H1 (cell line): ENCODE measurements around the gene UBASH3A. TPM values are rescaled to one million over a fixed set of nuclear protein-coding genes. Genes with fewer than 3 reads are reported as not detected.

Source experiments
- CTCF ChIA-PET: fragments of 300-600 bp; sonication (Branson Sonifier 250); formaldehyde crosslinking; loops from one replicate; lab custom pipeline; 2021; ENCODE audit not compliant: partially characterized antibody; lab: Charles Lee
- POLR2A ChIA-PET: fragments of 300-600 bp; sonication (Branson Sonifier 250); formaldehyde crosslinking; loops from one replicate; lab custom pipeline; 2021; ENCODE audit warnings: inconsistent platforms; ENCODE audit not compliant: partially characterized antibody; lab: Charles Lee
- DNase-seq, 2 experiments: peaks; one replicate each; pipeline versions ENCODE4 v3.0.0 to v3.0.0-alpha.2; 2010 to 2022; ENCODE audit warnings: low spot score in 2 of 2, low read depth in 1 of 2, mixed read lengths in 1 of 2
- FAIRE-seq: peaks from 2 replicates; lab custom pipeline; 2011; peaks lifted over from hg19 to GRCh38; lab: Jason Lieb, UNC
- H2AFZ ChIP-seq: 2 replicates; pipeline ENCODE4 v1.8.1; 2012; ENCODE audit warnings: low read length, inconsistent platforms
- H2AK5ac ChIP-seq: 2 replicates; pipeline ENCODE4 v1.6.1; 2013; ENCODE audit warnings: low read depth, low read length
- H2BK120ac ChIP-seq: replicated peaks from 2 replicates; pipeline ENCODE3; 2013; ENCODE audit warnings: low read depth, low read length, inconsistent platforms
- H2BK12ac ChIP-seq: 2 replicates; pipeline ENCODE4 v1.6.1; 2013; ENCODE audit warnings: low read depth, low read length
- H2BK15ac ChIP-seq: 2 replicates; pipeline ENCODE4 v1.6.1; 2013; ENCODE audit warnings: low read length
- H2BK20ac ChIP-seq: 2 replicates; pipeline ENCODE4 v1.6.1; 2013; ENCODE audit warnings: low read length
- H2BK5ac ChIP-seq: 2 replicates; pipeline ENCODE4 v1.6.1; 2013; ENCODE audit warnings: low read depth, low read length
- H3K14ac ChIP-seq: 2 replicates; pipeline ENCODE4 v1.6.1; 2013; ENCODE audit warnings: inconsistent platforms; ENCODE audit not compliant: insufficient read length
- H3K18ac ChIP-seq: 2 replicates; pipeline ENCODE4 v1.6.1; 2013; ENCODE audit warnings: low read length; ENCODE audit errors: extremely low read depth
- H3K23ac ChIP-seq: 2 replicates; pipeline ENCODE4 v1.6.1; 2013; ENCODE audit warnings: inconsistent platforms; ENCODE audit not compliant: insufficient read length
- H3K23me2 ChIP-seq: 2 replicates; pipeline ENCODE4 v1.6.1; 2013; ENCODE audit warnings: low read depth, low read length
- H3K27ac ChIP-seq: 2 replicates; pipeline ENCODE4 v1.6.1; 2011; ENCODE audit warnings: low read depth, low read length, inconsistent platforms
- H3K27me3 ChIP-seq, 4 experiments: replicated peaks in 1 of 4; 1 replicate in 1 of 4; 2 replicates in 3 of 4; pipeline versions ENCODE4 v1.6.1 to v1.8.1; 2011 to 2013; ENCODE audit warnings: low read length in 3 of 4, mild to moderate bottlenecking in 3 of 4, inconsistent platforms in 2 of 4, mixed read lengths in 2 of 4, moderate library complexity in 1 of 4; ENCODE audit not compliant: control insufficient read depth in 3 of 4, insufficient read depth in 3 of 4; ENCODE audit errors: extremely low read depth in 1 of 4
- H3K36me3 ChIP-seq, 4 experiments: 2 replicates each; pipeline versions ENCODE4 v1.6.1 to v1.8.1; 2011 to 2013; ENCODE audit warnings: mild to moderate bottlenecking in 4 of 4, low read length in 3 of 4, moderate library complexity in 2 of 4, control low read depth in 1 of 4, inconsistent platforms in 1 of 4; ENCODE audit not compliant: insufficient read depth in 4 of 4, control insufficient read depth in 2 of 4
- H3K4ac ChIP-seq: replicated peaks from 2 replicates; pipeline ENCODE3; 2013; ENCODE audit warnings: low read length, low read depth, mixed read lengths, inconsistent platforms; ENCODE audit not compliant: insufficient read length
- H3K4me1 ChIP-seq, 4 experiments: replicated peaks in 1 of 4; 1 replicate in 1 of 4; 2 replicates in 3 of 4; pipeline versions ENCODE4 v1.6.1 to v1.8.1; 2011 to 2013; ENCODE audit warnings: low read length in 3 of 4, inconsistent platforms in 2 of 4, mixed read lengths in 1 of 4; ENCODE audit not compliant: insufficient read depth in 4 of 4, control insufficient read depth in 3 of 4
- H3K4me2 ChIP-seq, 2 experiments: 2 replicates each; pipeline versions ENCODE4 v1.6.1 to v1.8.1; 2011 to 2013; ENCODE audit warnings: low read depth in 2 of 2, low read length in 2 of 2, control low read depth in 1 of 2, inconsistent platforms in 1 of 2, mild to moderate bottlenecking in 1 of 2; ENCODE audit not compliant: insufficient read depth in 1 of 2
- H3K4me3 ChIP-seq, 4 experiments: fragments of 200-600, 300-600 bp in 1 of 4; sonication (generic), shearing (Covaris generic), sonication (Bioruptor Twin) in 1 of 4; 2 replicates each; pipeline versions ENCODE4 v1.5.1 to v1.8.1; 2011 to 2016; ENCODE audit warnings: low read length in 4 of 4, low read depth in 3 of 4, control low read depth in 2 of 4, inconsistent platforms in 2 of 4, mild to moderate bottlenecking in 2 of 4, mixed read lengths in 1 of 4, moderate library complexity in 1 of 4; ENCODE audit not compliant: insufficient read depth in 2 of 4; ENCODE audit errors: extremely low read depth in 1 of 4
- H3K56ac ChIP-seq: replicated peaks from 2 replicates; pipeline ENCODE3; 2013; ENCODE audit warnings: low read depth, mild to moderate bottlenecking, mixed read lengths, low read length, inconsistent platforms; ENCODE audit not compliant: insufficient read length
- H3K79me1 ChIP-seq: 2 replicates; pipeline ENCODE4 v1.6.1; 2013; ENCODE audit warnings: low read depth, low read length, control low read depth
- H3K79me2 ChIP-seq, 2 experiments: 2 replicates each; pipeline versions ENCODE4 v1.6.1 to v1.8.1; 2012 to 2013; ENCODE audit warnings: low read length in 2 of 2, mild to moderate bottlenecking in 2 of 2, inconsistent platforms in 1 of 2; ENCODE audit not compliant: insufficient read depth in 2 of 2, control insufficient read depth in 1 of 2
- H3K9ac ChIP-seq, 4 experiments: replicated peaks in 1 of 4; 1 replicate in 1 of 4; 2 replicates in 3 of 4; pipeline versions ENCODE4 v1.6.1 to v1.8.1; 2011 to 2013; ENCODE audit warnings: low read depth in 3 of 4, low read length in 3 of 4, control low read depth in 2 of 4, mild to moderate bottlenecking in 2 of 4, moderate library complexity in 2 of 4, inconsistent platforms in 1 of 4; ENCODE audit errors: extremely low read depth in 1 of 4
- H3K9me3 ChIP-seq, 2 experiments: 2 replicates each; pipeline versions ENCODE4 v1.6.1 to v1.8.1; 2012 to 2013; ENCODE audit warnings: mild to moderate bottlenecking in 2 of 2, moderate library complexity in 2 of 2, control low read depth in 1 of 2, inconsistent platforms in 1 of 2, low read depth in 1 of 2, low read length in 1 of 2, mixed read lengths in 1 of 2; ENCODE audit not compliant: insufficient read depth in 2 of 2
- H4K20me1 ChIP-seq, 2 experiments: replicated peaks in 1 of 2; 2 replicates each; pipeline versions ENCODE3 to v1.8.1; 2011 to 2013; ENCODE audit warnings: inconsistent platforms in 2 of 2, low read length in 2 of 2, mild to moderate bottlenecking in 1 of 2; ENCODE audit not compliant: insufficient read depth in 2 of 2, control insufficient read depth in 1 of 2
- H4K5ac ChIP-seq: 2 replicates; pipeline ENCODE4 v1.6.1; 2013; ENCODE audit warnings: low read length, low read depth, mixed read lengths, inconsistent platforms; ENCODE audit not compliant: insufficient read length
- H4K8ac ChIP-seq: 2 replicates; pipeline ENCODE4 v1.8.0; 2013; ENCODE audit warnings: mild to moderate bottlenecking, moderate library complexity, low read length, inconsistent platforms; ENCODE audit not compliant: insufficient read depth; ENCODE audit errors: extremely low read depth
- H4K91ac ChIP-seq: replicated peaks from 2 replicates; pipeline ENCODE3; 2013; ENCODE audit warnings: low read length, mixed read lengths, inconsistent platforms; ENCODE audit not compliant: insufficient read length
- CHD1 ChIP-seq: IDR thresholded peaks from 2 replicates; pipeline ENCODE4 v1.6.1; 2012; ENCODE audit warnings: low read depth, low read length, improper control_type of control experiment
- RAD21 ChIP-seq, 2 experiments: IDR thresholded peaks in 1 of 2; conservative IDR thresholded peaks in 1 of 2; 2 replicates each; pipeline ENCODE4 v1.6.1; 2011; ENCODE audit warnings: low read depth in 2 of 2, low read length in 2 of 2, improper control_type of control experiment in 1 of 2, inconsistent platforms in 1 of 2, mild to moderate bottlenecking in 1 of 2, moderate library complexity in 1 of 2
- WGBS, 2 experiments: shearing (Covaris generic) in 1 of 2; methylation state at CpG; one replicate each; pipeline versions ENCODE4 v1.1.6 to v1.1.7; 2013 to 2015; ENCODE audit warnings: low lambda C conversion rate in 2 of 2, mixed read lengths in 2 of 2, inconsistent platforms in 1 of 2, low coverage in 1 of 2, missing lambda C conversion rate in 1 of 2; ENCODE audit not compliant: insufficient replicate concordance in 2 of 2, insufficient coverage in 1 of 2, insufficient read length in 1 of 2; ENCODE audit errors: extremely low coverage in 1 of 2, missing lambda C conversion rate in 1 of 2; 5-methylcytosine and 5-hydroxymethylcytosine counted together
- polyA plus RNA-seq, 7 experiments: library from polyadenylated mRNA; depleted of rRNA in 3 of 7; stranded (reverse) in 5 of 7; unstranded in 2 of 7; fragments of >200 nt in 5 of 7; fragments of 200-250 nt in 2 of 7; gene quantifications; 1 replicate in 5 of 7; 2 replicates in 1 of 7; 4 replicates in 1 of 7; pipeline versions ENCODE4 v1.2.1 to v1.2.3, GENCODE V29; 2011 to 2013; ENCODE audit warnings: missing spikeins in 2 of 7, mixed read lengths in 2 of 7
- total RNA-seq: library from RNA; stranded (reverse); fragmentation: NEBNext Ultra II Directional; extraction: Animal tissue kit (Norgen Biotek cat#: 25700); gene quantifications from 2 replicates; pipeline ENCODE4 v1.2.1, GENCODE V29; 2021

UBASH3A gene
- total and polyA plus RNA-seq, 2 of the 8 experiments (the other 6 are each of a cell fraction or from before 2014, with no cell fraction given), result not detected

- no peak overlapping the region for H4K5ac ChIP-seq
- H3K23ac ChIP-seq, result no peak overlapping the region
- DNase-seq, result no peak
- H2AFZ ChIP-seq, result no peak overlapping the region
- no peak overlapping the region for H4K91ac ChIP-seq
- no peak overlapping the region for H3K9ac ChIP-seq
- FAIRE-seq, result no peak
- no peaks in the 10 kb centered on the region for H3K9me3 ChIP-seq
- H3K18ac ChIP-seq, result no peak overlapping the region
- no peaks in the 10 kb centered on the region for H3K27me3 ChIP-seq
- peaks cover 0 to 7% of the 10 kb centered on the region in 2 experiments for H4K20me1 ChIP-seq
- no peak overlapping the region for H2BK12ac ChIP-seq
- H3K14ac ChIP-seq, result no peak overlapping the region
- H3K4me3 ChIP-seq, result no peak overlapping the region
- no peaks in the 10 kb centered on the region for H3K79me1 ChIP-seq
- POLR2A ChIA-PET, result no interaction called here
- no peak overlapping the region for H3K4ac ChIP-seq
- no peak overlapping the region for H2BK120ac ChIP-seq
- no peak overlapping the region for H3K27ac ChIP-seq
- H3K23me2 ChIP-seq, result peaks cover 6% of the 10 kb centered on the region; the same call in 1 of the 2 replicates
- TF ChIP-seq RAD21 (IDR thresholded peaks at IDR 0.05 in 1 of 2, conservative IDR thresholded peaks at IDR 0.05 in 1 of 2; ENCODE audit: low read depth in 2 of 2, low read length in 2 of 2) (no peak), CHD1 (no peak)
- TF ChIP-seq, all 59 proteins: peak for 0
- Histone ChIP-seq H2AK5ac (no peak overlapping the region), H2BK5ac (no peak overlapping the region), H3K36me3 (no peaks in the 10 kb centered on the region), H3K4me2 (no peak overlapping the region), H2BK15ac (0 out of 2 replicates have a peak overlapping the region, but pooled peaks have one; percentile 8), H3K56ac (no peak overlapping the region), H3K4me1 (no peaks in the 10 kb centered on the region), H2BK20ac (no peak overlapping the region), H4K8ac (no peak overlapping the region), H3K79me2 (no peaks in the 10 kb centered on the region)
- CTCF ChIA-PET, result interaction anchor here (1.4 to 1.6 kb wide), 4 partner anchors 30 to 183 kb away, joined by 4 to 7 read pairs (median 5); no protein-coding TSS in a partner anchor
- 81% methylated on average over 6 of the region's 6 CpGs; no CpG with 5 or more reads in 1 of the 2 experiments for WGBS, 2 experiments
These were observed 38.3 kb downstream of the UBASH3A start for GRCh38 chr21:42441963-42442362.
